PC-9 (cell line): Measurements from ENCODE around the gene ASB15.

Experiments used
- EZH2 ChIP-seq: fragments of 200-600 bp; sonication (generic); IDR thresholded peaks from 2 replicates; pipeline ENCODE4 v1.8.0; 2017; ENCODE audit warnings: antibody characterized with exemption, low read depth
- TF ChIP-seq, protein P1 (sequence below): fragments of 200-600 bp; sonication (generic); conservative IDR thresholded peaks from 2 replicates; pipeline ENCODE4 v1.6.1; 2017; ENCODE audit warnings: mixed run types, antibody characterized with exemption, mild to moderate bottlenecking, moderate library complexity

DNA sequence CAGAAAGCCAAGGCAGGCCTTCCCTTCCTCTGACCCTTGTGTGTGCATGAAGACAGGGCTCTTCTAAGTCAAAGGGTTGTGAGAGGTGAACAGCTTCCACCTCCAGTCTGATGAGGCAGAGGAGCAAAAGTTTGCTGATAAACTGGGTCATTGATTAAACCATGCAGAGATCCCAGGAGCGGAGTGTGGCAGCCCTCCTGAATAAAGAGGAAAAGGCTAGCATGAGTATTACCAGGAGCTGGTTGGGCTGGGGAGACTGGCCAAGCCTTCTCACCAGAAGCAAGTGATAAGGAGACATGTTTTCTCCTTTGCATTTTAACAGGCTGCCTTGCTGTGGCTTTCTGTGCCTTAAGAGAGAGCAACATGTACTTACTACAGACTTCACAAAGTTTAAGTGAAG lies 64.3 kb downstream of the ASB15 start:
- TF ChIP-seq, protein P1, sequence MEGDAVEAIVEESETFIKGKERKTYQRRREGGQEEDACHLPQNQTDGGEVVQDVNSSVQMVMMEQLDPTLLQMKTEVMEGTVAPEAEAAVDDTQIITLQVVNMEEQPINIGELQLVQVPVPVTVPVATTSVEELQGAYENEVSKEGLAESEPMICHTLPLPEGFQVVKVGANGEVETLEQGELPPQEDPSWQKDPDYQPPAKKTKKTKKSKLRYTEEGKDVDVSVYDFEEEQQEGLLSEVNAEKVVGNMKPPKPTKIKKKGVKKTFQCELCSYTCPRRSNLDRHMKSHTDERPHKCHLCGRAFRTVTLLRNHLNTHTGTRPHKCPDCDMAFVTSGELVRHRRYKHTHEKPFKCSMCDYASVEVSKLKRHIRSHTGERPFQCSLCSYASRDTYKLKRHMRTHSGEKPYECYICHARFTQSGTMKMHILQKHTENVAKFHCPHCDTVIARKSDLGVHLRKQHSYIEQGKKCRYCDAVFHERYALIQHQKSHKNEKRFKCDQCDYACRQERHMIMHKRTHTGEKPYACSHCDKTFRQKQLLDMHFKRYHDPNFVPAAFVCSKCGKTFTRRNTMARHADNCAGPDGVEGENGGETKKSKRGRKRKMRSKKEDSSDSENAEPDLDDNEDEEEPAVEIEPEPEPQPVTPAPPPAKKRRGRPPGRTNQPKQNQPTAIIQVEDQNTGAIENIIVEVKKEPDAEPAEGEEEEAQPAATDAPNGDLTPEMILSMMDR, result no peak
- TF ChIP-seq EZH2, result no peak
